A549 (cell line): ENCODE results near the gene ARHGEF10L. TPM values are rescaled to one million over a fixed set of nuclear protein-coding genes. Genes with fewer than 3 reads are reported as not detected.

ENCODE experiments used
- ATAC-seq, 2 experiments: fragments of 200-7000 bp in 1 of 2; fragments of >200 bp in 1 of 2; cut with Nextera tagmentation in 1 of 2; cut with Tn5 transposase in 1 of 2; 3 replicates each; pipeline versions ENCODE4 v1.8.0 to v1.9.1; 2018 to 2020; ENCODE audit warnings: mild to moderate bottlenecking in 1 of 2, moderate library complexity in 1 of 2
- CTCF ChIA-PET: fragments of 300-600 bp; sonication (Branson Sonifier 250); formaldehyde crosslinking; extraction: SDS; loops from one replicate; lab custom pipeline; 2021; ENCODE audit warnings: antibody characterized with exemption, inconsistent platforms; lab: Yijun Ruan, JAX
- POLR2A ChIA-PET: fragments of 350-600 bp; formaldehyde crosslinking; extraction: SDS; loops from one replicate; lab custom pipeline; 2021; ENCODE audit warnings: antibody characterized with exemption, inconsistent platforms; lab: Yijun Ruan, JAX
- DNase-seq, 2 experiments: peaks; one replicate each; pipeline versions ENCODE4 v3.0.0 to v3.0.0-alpha.2; 2011 to 2016; ENCODE audit warnings: low read depth in 1 of 2, low spot score in 1 of 2
- FAIRE-seq: peaks from 2 replicates; lab custom pipeline; 2011; peaks lifted over from hg19 to GRCh38; lab: Jason Lieb, UNC
- H3K27ac ChIP-seq, 2 experiments: fragments of >200 bp; sonication (Bioruptor Twin); formaldehyde crosslinking; 3 replicates each; pipeline ENCODE4 v1.5.1; 2016 to 2017
- H3K4me1 ChIP-seq: fragments of >200 bp; sonication (Bioruptor Twin); formaldehyde crosslinking; 3 replicates; pipeline ENCODE4 v1.6.1; 2016
- H3K4me2 ChIP-seq: fragments of >200 bp; sonication (Bioruptor Twin); formaldehyde crosslinking; 3 replicates; pipeline ENCODE4 v1.6.1; 2016
- H3K4me3 ChIP-seq: fragments of >200 bp; sonication (Bioruptor Twin); formaldehyde crosslinking; 3 replicates; pipeline ENCODE4 v1.5.1; 2016
- H3K9me3 ChIP-seq: fragments of >200 bp; sonication (Bioruptor Twin); formaldehyde crosslinking; 3 replicates; pipeline ENCODE4 v1.6.1; 2016
- BCL3 ChIP-seq: fragments of >200 bp; sonication (Bioruptor Twin); formaldehyde crosslinking; IDR thresholded peaks from 3 replicates; pipeline ENCODE4 v1.6.1; 2016
- BHLHE40 ChIP-seq: IDR thresholded peaks from 2 replicates; pipeline ENCODE4 v1.6.1; 2012; ENCODE audit warnings: low read depth, low read length, inconsistent platforms
- CBX2 ChIP-seq: fragments of 200-600 bp; sonication (generic); IDR thresholded peaks from 2 replicates; pipeline ENCODE4 v1.6.1; 2016; ENCODE audit warnings: low read depth, mild to moderate bottlenecking, borderline replicate concordance
- EHMT2 ChIP-seq: fragments of 200-600 bp; sonication (generic); IDR thresholded peaks from 2 replicates; pipeline ENCODE4 v1.6.1; 2016; ENCODE audit warnings: antibody characterized with exemption, low read depth, mild to moderate bottlenecking, moderate library complexity
- EP300 ChIP-seq, 2 experiments: fragments of >200 bp; sonication (Bioruptor Twin); formaldehyde crosslinking; IDR thresholded peaks; 2 replicates in 1 of 2; 3 replicates in 1 of 2; pipeline ENCODE4 v1.6.1; 2016 to 2017
- FOXS1 ChIP-seq: fragments of 250-450 bp; sonication (Bioruptor Pico); IDR thresholded peaks from 2 replicates; pipeline ENCODE4 v1.5.0; 2020; ENCODE audit warnings: mild to moderate bottlenecking, moderate library complexity
- GATA3 ChIP-seq: IDR thresholded peaks from 2 replicates; pipeline ENCODE4 v1.6.1; 2012; ENCODE audit warnings: borderline replicate concordance
- HDAC2 ChIP-seq: fragments of 200-600 bp; sonication (generic); IDR thresholded peaks from 2 replicates; pipeline ENCODE4 v1.6.1; 2016
- HOXA7 ChIP-seq: fragments of 250-450 bp; sonication (Bioruptor Pico); IDR thresholded peaks from 2 replicates; pipeline ENCODE4 v1.5.0; 2020; ENCODE audit warnings: mild to moderate bottlenecking, moderate library complexity
- HOXB13 ChIP-seq: fragments of 250-450 bp; sonication (Bioruptor Pico); IDR thresholded peaks from 2 replicates; pipeline ENCODE4 v1.5.0; 2020; ENCODE audit warnings: low read depth, mild to moderate bottlenecking, moderate library complexity
- HOXB5 ChIP-seq: fragments of 250-450 bp; sonication (Bioruptor Pico); IDR thresholded peaks from 2 replicates; pipeline ENCODE4 v1.5.0; 2020; ENCODE audit warnings: mild to moderate bottlenecking, moderate library complexity
- JUN ChIP-seq, 2 experiments: fragments of >200 bp; sonication (Bioruptor Twin); formaldehyde crosslinking; IDR thresholded peaks; 2 replicates in 1 of 2; 3 replicates in 1 of 2; pipeline ENCODE4 v1.6.1; 2016 to 2017
- KDM5A ChIP-seq: fragments of 200-600 bp; sonication (generic); IDR thresholded peaks from 2 replicates; pipeline ENCODE4 v1.6.1; 2016; ENCODE audit warnings: antibody characterized with exemption, mild to moderate bottlenecking
- MAX ChIP-seq: IDR thresholded peaks from 2 replicates; pipeline ENCODE4 v1.6.1; 2012
- MYC ChIP-seq: IDR thresholded peaks from 2 replicates; pipeline ENCODE4 v1.6.1; 2012; ENCODE audit warnings: mild to moderate bottlenecking, inconsistent platforms, low read length, improper control_type of control experiment, borderline replicate concordance
- NPAS2 ChIP-seq: fragments of 250-450 bp; sonication (Bioruptor Pico); IDR thresholded peaks from 2 replicates; pipeline ENCODE4 v1.8.0; 2022; ENCODE audit warnings: mild to moderate bottlenecking, moderate library complexity, borderline replicate concordance
- PBX3 ChIP-seq: IDR thresholded peaks from 2 replicates; pipeline ENCODE4 v1.6.1; 2012
- PHF8 ChIP-seq: fragments of 200-600 bp; sonication (generic); IDR thresholded peaks from 2 replicates; pipeline ENCODE4 v1.6.1; 2016; ENCODE audit warnings: low read depth, mild to moderate bottlenecking, antibody characterized with exemption, moderate library complexity, borderline replicate concordance
- RFX5 ChIP-seq: fragments of 450-650 bp; IDR thresholded peaks from 2 replicates; pipeline ENCODE4 v1.7.1; 2014; ENCODE audit warnings: antibody characterized with exemption, mild to moderate bottlenecking, moderate library complexity
- TFCP2L1 ChIP-seq: fragments of 250-450 bp; sonication (Bioruptor Pico); IDR thresholded peaks from 2 replicates; pipeline ENCODE4 v1.5.0; 2021; ENCODE audit warnings: mild to moderate bottlenecking
- TP53 ChIP-seq: fragments of 250-450 bp; sonication (Bioruptor Pico); IDR thresholded peaks from 2 replicates; pipeline ENCODE4 v1.5.0; 2021; ENCODE audit warnings: mild to moderate bottlenecking, moderate library complexity
- USF2 ChIP-seq: fragments of 450-650 bp; IDR thresholded peaks from 2 replicates; pipeline ENCODE4 v1.6.1; 2014; ENCODE audit warnings: antibody characterized with exemption
- ZSCAN20 ChIP-seq: fragments of 250-450 bp; sonication (Bioruptor Pico); IDR thresholded peaks from 2 replicates; pipeline ENCODE4 v1.8.0; 2022; ENCODE audit warnings: mild to moderate bottlenecking, moderate library complexity
- WGBS: methylation state at CpG from one replicate; pipeline ENCODE4 v1.1.6; 2017; ENCODE audit errors: missing lambda C conversion rate; 5-methylcytosine and 5-hydroxymethylcytosine counted together
- polyA plus RNA-seq, 4 experiments: library from polyadenylated mRNA; depleted of rRNA in 3 of 4; stranded (reverse); fragments of >200 nt; fragmentation: RNase III in 1 of 4; extraction: RNeasy Plus Mini Kit Qiagen cat#74134 plus additional on column Dnase treatment in 1 of 4; gene quantifications; 2 replicates in 3 of 4; 3 replicates in 1 of 4; pipeline ENCODE4 v1.2.3, GENCODE V29; 2011 to 2017
- TF ChIP-seq, protein P1 (sequence below): fragments of >200 bp; sonication (Bioruptor Twin); formaldehyde crosslinking; IDR thresholded peaks from 3 replicates; pipeline ENCODE4 v1.5.1; 2016
- TF ChIP-seq, protein P2 (sequence below): fragments of 200-600 bp; sonication (generic); IDR thresholded peaks from 2 replicates; pipeline ENCODE4 v1.6.1; 2016; ENCODE audit warnings: antibody characterized with exemption, mild to moderate bottlenecking, moderate library complexity

Gene ARHGEF10L
- polyA plus RNA-seq, 2 of the 4 experiments (the other 2 are of a cell fraction), result 3.5 to 5.2 TPM

DNA sequence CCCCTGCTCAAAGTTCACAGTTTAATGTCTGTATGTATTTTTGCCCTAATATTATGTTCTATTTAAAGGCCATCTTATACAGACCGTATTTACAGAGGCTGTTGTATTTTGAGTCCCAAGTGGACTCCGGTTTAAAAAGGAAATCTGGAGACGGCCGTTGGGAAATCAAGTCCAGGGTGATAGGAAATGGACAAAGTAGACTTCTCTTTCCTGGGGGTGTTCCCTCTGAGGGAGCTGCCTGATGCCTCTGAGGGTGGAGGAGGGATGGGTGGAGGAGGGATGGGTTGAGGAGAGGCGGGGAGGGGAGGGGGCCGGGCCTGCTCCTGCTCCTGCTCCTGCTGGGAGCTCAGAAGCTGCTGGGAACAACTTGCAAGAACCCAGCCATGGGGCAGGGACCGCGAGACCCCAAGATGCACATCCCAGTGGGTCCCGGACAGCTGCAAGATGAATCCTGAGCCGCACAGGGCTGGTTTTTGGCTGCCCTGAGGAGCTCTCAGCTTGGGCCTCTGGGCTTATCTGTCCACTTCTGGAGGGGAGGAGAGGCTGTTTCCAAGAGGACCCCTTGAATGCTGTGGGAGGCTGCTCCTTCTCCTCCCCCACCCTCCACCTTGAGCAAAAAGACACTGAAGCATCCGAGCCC is 203.6 kb downstream of the ARHGEF10L start (continued):
- no peak for TF ChIP-seq MYC

DNA sequence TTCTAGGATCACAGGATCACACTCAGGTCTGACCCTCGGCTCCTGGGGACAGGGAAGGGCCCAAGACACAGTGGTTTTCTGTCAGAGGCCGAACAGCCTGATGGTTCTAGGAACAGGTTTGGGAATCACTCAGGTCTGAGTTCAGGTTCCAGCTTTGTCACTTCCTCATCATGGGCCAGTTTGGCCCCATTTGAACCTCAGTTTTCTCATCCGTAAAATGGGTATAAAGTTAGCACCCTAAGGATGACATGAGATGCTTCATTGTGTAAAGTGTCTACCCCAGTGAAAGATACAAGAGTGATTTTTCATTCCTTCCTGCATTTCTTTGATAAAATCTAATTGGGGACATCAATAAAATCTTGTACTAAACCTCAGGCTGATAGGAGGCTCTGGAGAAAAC is 204.4 kb downstream of the ARHGEF10L start:
- CTCF ChIA-PET, result interaction anchor here (0.5 to 1.3 kb wide), 3 partner anchors 11 to 251 kb away, joined by 3 read pairs; partner anchors contain the start of gene ACTL8
- 95% methylated on average over 2 of the region's 3 CpGs for WGBS
- no peak for FAIRE-seq

GRCh38 chr1:17744666-17745478 is 205.4 kb downstream of the ARHGEF10L start:
- 73% methylated on average over 11 of the region's 11 CpGs for WGBS
- H3K4me3 ChIP-seq, result no peak overlapping the region
- no peaks in the 10 kb centered on the region for H3K4me1 ChIP-seq
- peak in 1 of 2 experiments; percentile 52; a peak in 2 of 6 replicates for ATAC-seq
- CTCF ChIA-PET, result interaction anchor here (0.6 to 1.3 kb wide), 8 partner anchors 10 to 252 kb away, joined by 3 to 4 read pairs (median 3); partner anchors contain the start of gene ACTL8
- POLR2A ChIA-PET, result no interaction called here
- no peak for DNase-seq
- H3K4me2 ChIP-seq, result no peak overlapping the region
- FAIRE-seq, result no peak
- no peak overlapping the region for H3K27ac ChIP-seq
- H3K9me3 ChIP-seq, result no peaks in the 10 kb centered on the region
- TF ChIP-seq MAX (no peak), HOXB5 (CRISPR knock-in tag) (no peak), ZSCAN20 (CRISPR knock-in tag) (no peak), TFCP2L1 (CRISPR knock-in tag) (no peak), HOXA7 (CRISPR knock-in tag) (no peak), TP53 (CRISPR knock-in tag) (no peak), BHLHE40 (no peak), HDAC2 (no peak), PBX3 (no peak), FOXS1 (CRISPR knock-in tag) (no peak), JUN (IDR thresholded peaks at IDR 0.05) (no peak), BCL3 (no peak), MYC (no peak), NPAS2 (no peak), CBX2 (no peak), EP300 (IDR thresholded peaks at IDR 0.05) (no peak)
- TF ChIP-seq, protein P1, sequence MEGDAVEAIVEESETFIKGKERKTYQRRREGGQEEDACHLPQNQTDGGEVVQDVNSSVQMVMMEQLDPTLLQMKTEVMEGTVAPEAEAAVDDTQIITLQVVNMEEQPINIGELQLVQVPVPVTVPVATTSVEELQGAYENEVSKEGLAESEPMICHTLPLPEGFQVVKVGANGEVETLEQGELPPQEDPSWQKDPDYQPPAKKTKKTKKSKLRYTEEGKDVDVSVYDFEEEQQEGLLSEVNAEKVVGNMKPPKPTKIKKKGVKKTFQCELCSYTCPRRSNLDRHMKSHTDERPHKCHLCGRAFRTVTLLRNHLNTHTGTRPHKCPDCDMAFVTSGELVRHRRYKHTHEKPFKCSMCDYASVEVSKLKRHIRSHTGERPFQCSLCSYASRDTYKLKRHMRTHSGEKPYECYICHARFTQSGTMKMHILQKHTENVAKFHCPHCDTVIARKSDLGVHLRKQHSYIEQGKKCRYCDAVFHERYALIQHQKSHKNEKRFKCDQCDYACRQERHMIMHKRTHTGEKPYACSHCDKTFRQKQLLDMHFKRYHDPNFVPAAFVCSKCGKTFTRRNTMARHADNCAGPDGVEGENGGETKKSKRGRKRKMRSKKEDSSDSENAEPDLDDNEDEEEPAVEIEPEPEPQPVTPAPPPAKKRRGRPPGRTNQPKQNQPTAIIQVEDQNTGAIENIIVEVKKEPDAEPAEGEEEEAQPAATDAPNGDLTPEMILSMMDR, result no peak
- TF ChIP-seq, protein P2, sequence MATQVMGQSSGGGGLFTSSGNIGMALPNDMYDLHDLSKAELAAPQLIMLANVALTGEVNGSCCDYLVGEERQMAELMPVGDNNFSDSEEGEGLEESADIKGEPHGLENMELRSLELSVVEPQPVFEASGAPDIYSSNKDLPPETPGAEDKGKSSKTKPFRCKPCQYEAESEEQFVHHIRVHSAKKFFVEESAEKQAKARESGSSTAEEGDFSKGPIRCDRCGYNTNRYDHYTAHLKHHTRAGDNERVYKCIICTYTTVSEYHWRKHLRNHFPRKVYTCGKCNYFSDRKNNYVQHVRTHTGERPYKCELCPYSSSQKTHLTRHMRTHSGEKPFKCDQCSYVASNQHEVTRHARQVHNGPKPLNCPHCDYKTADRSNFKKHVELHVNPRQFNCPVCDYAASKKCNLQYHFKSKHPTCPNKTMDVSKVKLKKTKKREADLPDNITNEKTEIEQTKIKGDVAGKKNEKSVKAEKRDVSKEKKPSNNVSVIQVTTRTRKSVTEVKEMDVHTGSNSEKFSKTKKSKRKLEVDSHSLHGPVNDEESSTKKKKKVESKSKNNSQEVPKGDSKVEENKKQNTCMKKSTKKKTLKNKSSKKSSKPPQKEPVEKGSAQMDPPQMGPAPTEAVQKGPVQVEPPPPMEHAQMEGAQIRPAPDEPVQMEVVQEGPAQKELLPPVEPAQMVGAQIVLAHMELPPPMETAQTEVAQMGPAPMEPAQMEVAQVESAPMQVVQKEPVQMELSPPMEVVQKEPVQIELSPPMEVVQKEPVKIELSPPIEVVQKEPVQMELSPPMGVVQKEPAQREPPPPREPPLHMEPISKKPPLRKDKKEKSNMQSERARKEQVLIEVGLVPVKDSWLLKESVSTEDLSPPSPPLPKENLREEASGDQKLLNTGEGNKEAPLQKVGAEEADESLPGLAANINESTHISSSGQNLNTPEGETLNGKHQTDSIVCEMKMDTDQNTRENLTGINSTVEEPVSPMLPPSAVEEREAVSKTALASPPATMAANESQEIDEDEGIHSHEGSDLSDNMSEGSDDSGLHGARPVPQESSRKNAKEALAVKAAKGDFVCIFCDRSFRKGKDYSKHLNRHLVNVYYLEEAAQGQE, result no peak

More for the DNA sequence above, 204.4 kb downstream of the ARHGEF10L start:
- ATAC-seq, result no peak
- TF ChIP-seq HDAC2 (no peak), EHMT2 (no peak), GATA3 (no peak), RFX5 (no peak), TP53 (CRISPR knock-in tag) (no peak), USF2 (no peak), HOXB13 (CRISPR knock-in tag) (no peak), HOXA7 (CRISPR knock-in tag) (no peak), KDM5A (no peak), PHF8 (no peak), JUN (IDR thresholded peaks at IDR 0.05) (no peak)
- POLR2A ChIA-PET, result no interaction called here
- no peak for DNase-seq
- H3K9me3 ChIP-seq, result no peaks in the 10 kb centered on the region
- H3K4me2 ChIP-seq, result no peak overlapping the region
- H3K4me3 ChIP-seq, result no peak overlapping the region
- H3K27ac ChIP-seq, result no peak overlapping the region
- no peaks in the 10 kb centered on the region for H3K4me1 ChIP-seq
